ENCODE measurements around the gene TARS1.

TARS1 gene

DNA sequence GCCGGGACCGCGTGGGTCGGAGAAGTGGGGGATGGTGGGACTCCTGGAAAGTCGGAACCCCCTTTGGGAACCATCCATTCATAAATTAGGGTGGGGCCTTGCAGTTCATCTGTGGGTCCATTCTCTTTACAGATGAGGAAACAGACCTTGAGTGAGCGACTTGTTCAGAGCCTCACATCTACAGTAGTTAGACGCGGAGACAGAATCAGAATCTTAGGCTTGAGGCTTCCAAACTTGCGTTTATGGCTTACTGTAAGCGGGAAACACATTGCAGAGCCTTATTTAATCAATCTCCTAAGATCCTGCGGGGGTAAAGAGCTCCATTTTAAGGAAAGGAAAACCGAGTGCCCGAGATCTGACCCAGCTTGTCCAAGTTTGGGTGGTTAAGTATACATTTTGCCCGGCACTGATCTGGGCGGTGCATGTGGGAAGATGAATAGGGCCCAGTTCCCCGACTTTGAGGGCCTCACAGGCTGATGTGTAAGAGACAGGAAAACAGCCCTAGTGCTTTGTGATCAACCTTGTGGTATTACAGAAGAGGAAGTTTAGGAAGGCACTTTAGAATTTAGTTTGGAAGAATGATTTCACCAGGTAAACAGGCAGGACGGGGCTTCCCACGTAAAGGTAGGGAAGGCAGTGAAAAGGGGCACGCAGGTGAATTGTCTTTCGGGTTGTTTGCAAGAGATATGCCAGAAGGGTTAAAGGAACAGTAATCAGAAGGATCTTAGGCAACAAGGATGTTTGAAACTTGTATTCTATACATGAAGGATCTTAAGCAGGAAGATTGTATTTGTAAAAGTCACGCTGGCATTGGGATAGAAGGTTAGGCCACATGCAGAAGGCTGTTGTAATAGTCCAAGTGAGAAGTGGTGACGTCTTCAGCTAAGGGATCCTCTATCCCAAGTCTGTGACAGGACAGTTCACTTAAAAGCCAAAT lies 744 bp downstream of the TARS1 start:
- DNase-seq, result no peak

DNA sequence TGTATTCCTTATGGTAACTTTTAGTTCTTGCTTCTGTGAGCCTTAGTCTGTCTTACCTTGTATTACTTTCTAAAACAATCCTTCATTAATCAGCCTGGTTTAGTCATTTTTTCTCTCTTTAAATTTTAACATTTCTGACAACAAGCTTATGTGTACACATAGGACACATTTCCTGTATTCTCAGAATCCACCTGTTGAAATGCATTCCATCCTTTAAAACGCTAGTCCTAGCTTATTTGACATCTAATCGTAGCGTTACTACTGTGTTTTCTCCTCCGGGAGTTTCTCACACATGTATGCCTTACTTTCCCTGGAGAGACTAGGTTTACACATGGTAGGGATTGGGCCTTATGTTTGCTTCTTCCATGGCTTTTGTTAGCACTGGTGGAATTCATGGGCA lies 3.8 kb downstream of the TARS1 start:
- no peak for DNase-seq

DNA sequence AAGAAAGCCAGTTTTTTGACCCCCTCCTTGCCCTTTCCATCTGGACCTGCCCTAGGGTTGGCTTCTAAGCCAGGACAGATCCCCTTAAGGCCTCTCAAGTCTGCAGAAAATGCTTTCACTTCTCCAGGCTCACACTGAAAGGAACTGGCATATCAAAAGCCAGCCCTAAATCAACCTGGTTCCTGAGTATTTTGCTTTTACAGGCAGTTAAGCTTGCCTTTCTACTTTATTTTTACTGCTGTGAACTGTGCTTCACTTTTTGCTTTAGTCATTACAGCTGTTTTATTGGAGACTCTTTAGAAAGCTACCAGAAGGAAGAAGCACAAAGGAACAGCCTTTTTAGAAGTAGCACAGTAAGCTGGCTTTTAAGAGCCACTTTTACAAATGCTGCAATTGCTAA lies 5.0 kb downstream of the TARS1 start:
- DNase-seq, result no peak

DNA sequence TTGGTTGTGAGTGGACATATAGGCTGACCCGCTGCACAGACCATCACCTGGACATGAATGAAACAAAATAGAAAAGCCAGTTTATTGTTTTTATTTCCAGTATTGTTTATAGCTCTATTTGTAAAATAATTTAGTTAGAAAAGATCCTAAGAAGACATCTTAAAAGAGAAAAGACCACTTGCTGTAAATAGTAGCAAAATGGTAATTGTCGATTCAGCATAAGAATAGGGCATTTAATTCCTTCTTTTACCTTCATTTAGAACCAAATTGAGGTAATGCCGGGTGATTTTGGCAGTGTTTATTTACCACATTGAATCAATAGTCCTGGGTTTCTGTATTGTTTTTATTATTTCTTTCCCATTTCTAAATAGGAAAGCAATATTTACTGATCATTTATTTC lies 7.4 kb downstream of the TARS1 start:
- no peak for DNase-seq

DNA sequence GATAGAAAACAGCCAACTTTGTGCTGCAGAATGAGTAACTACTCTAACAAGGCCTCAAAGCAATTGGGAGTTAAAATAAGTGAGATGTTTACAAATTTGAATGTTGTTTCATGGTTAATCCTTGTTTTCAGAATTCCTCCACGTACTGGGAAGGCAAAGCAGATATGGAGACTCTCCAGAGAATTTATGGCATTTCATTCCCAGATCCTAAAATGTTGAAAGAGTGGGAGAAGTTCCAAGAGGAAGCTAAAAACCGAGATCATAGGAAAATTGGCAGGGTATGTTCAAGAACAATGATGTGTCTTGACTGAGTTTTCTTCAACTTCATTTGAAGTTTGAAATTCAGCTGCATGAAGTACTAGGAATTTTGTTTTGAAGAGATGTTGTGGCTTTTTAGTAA lies 16.4 kb downstream of the TARS1 start:
- no peak for DNase-seq

DNA sequence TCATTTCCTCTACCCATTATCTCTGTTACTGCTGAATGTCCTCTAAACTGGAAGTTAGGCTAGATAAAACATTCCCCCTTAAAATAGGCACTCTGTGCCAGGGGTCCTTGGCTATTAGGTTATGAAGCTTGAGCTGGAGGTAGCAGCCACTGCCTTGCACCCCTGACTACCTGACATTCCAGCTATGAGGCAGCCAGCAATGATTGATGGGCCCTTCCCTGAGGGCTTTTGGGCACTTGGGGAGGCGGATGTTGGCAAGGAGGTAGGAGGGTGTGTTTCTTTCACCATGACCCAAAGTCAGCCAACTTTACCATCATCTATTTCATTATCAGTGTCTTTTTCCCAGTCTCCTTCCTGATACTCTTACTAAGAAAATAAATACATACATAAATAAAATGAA lies 17.1 kb downstream of the TARS1 start:
- no peak for DNase-seq

DNA sequence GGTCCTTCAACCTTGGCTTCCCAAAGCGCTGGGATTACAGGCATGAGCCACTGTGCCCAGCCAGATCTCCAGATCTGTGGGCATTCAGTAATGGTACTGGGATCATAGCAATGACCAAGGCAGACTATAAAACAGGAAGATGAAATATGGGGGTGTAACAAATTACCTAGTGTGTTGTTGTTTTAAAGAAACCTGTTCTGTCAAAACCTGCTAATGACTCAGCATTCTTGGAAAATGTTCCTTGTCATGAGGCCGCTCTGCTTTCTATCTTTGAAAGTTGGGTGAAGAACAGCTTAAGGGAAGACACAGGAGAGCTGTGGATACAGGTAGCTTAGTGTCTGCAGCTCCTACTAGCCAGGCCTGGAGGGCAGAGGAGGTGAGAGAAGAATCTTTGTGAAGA lies 19.4 kb downstream of the TARS1 start:
- no peak for DNase-seq

DNA sequence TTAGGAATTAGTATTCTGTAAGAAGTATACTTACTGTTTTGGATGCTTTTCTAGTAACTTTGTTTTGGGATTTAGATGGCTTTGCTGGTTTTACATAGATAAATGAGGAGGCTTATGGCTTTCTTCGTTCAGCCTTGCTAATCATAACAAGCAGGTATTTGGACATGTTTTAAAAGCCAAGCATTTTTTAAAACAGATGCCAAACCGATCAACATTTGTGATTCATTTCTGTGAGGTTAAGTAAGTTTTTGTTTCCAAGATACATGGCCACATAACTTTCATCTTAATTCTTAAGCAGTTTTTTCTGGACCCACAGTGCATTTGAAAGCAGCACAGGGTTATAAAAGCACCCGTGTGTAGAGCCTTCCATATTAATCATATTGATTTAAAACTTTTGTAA lies 21.7 kb downstream of the TARS1 start:
- no peak for DNase-seq

DNA sequence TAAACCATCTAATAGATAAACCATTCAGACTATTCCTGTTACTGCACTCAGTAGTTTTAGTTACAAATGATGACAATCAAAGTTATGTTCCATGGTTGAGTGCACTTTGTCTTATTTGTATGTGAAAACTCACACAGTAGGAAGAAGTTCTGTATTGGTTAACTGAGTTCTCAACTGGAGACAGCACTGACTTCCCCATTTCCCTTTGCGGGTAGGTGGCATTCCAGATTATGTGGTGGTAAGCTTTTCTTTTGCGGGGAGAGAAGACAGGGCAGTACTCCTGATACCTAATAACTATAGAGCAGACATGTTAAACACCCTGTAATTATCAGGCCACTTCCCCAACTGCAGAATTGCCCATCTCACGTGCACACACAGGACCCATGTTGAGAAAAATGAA lies 24.4 kb downstream of the TARS1 start:
- DNase-seq, result no peak

DNA sequence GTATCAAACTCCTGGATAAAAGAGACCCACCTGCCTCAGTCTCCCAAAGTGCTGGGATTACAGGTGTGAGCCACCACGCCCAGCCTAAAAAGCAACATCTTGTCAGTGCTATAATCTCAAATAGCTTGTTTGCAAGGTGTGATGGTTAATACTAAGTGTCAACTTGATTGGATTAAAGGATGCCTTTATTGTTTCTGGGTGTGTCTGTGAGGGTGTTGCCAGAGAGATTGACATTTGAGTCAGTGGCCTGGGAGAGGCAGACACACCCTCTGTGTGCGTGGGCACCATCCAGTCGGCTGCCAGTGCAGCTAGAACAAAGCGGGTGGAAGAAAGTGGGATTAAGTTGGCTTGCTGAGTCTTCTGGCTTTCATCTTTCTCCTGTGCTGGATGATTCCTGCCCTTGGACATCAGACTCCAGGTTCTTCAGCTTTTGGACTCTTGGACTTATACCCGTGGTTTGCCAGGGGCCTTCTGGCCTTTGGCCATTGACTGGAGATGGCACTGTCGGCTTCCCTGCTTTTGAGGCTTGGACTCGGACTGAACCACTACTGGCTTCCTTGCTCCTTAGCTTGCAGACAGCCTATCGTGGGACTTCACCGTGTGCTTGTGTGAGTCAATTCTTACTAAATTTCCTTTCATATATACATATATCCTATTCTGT lies 28.1 kb downstream of the TARS1 start:
- DNase-seq, result no peak

DNA sequence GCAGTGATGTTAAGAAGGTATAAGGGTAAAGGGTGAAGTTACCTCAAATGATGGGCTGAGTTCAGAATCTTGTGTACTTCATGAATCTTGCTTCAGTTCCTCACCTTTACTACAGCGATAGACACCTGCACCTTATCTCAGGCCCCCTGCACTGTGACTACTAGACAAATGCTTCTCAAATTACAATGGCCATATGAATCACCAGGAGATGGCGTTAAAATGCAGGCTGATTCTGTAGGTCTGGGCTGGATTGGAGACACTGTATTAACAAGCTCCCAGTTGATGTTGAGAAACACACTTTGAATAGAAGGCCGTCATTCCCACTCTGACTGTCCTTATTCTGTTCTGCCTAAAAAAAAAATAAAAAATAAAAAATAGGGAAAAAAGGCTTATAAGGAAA lies 29.8 kb downstream of the TARS1 start:
- no peak for DNase-seq

DNA sequence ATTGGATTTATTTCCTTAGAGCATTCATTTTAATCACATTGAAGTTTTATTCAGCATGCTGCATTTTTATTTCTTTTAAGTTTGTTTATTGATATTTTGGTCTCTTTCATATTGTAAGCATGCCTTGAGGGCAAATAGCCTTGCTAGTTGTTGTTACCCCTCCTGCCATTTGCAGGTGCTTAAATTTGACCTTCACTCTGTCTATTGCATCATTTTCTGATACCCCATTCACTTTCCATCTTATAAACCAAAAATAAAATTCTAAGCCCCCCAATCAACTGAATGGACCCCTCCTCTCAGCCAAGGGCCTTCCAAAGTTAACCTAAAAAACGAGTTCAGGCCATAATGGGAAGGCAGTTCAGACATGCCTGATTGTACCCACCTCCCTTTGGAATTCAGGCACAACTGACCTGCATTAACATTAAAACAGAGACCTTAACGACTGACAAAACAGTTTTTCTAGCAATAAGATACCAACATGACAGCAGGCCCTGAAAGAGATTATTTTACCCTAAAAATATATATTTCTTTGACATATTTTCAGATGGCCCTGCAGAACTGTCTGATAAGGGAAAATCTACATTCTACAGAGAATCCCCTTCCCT lies 32.1 kb downstream of the TARS1 start:
- DNase-seq, result no peak

DNA sequence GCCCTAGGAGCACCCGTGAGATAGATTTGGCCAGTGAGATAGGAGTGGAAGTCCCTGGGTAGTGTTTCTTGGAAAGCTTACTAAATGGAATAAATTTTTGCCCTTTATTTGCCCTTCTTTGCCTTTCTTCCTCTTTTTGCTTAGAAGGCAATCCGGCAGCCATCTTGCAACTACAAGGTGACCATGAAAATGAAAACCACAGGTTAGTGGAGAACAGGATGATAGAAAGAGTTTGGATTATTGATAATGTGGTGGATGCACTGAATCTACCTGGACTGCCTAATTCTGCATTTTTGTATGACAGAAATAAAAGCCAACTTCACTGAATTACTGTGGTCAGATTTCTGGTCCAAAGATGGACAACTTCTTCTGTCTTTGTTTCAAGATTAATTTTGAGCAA lies 33.2 kb downstream of the TARS1 start:
- no peak for DNase-seq

DNA sequence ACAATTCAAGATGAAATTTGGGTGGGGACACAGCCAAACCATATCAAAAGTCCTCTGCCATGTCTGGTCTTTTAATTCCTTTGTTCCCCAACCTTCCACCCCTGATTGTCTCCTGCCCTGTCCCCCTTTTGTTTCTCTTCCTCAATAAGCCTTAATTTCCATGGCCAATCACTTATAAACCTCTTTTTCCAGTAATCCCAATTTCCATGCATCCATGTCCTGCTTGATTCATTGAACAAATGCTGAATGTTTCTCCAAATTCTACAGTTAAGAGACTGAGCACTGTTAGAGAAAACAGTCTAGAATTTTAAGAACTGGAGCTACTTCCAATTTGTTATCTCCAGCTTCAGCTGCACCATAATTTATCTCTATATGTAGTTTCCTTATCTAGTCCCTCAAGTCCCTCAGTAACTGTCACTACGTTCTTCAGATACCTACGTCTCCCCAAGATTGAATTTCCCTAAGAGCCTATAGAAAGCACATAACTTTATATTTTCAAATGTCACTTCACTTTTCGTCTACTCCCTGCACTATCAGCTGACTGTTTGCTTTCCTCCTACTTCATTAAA lies 34.2 kb downstream of the TARS1 start:
- no peak for DNase-seq

DNA sequence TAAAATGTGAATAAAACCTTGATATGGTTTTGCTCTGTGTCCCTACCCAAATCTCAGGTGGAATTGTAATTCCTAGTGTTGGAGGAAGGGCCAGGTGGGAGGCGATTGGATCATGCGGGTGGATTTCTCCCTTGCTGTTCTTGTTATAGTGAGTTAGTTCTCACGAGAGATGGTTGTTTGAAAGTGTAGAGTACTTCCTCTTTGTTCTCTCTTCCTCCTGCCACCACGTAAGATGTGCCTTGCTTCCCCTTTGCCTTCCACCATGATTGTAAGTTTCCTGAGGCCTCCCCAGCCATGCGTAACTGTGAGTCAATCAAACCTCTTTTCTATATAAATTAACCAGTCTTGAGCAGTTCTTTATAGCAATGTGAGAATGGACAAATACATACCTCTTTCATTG lies 34.9 kb downstream of the TARS1 start:
- DNase-seq, result no peak

DNA sequence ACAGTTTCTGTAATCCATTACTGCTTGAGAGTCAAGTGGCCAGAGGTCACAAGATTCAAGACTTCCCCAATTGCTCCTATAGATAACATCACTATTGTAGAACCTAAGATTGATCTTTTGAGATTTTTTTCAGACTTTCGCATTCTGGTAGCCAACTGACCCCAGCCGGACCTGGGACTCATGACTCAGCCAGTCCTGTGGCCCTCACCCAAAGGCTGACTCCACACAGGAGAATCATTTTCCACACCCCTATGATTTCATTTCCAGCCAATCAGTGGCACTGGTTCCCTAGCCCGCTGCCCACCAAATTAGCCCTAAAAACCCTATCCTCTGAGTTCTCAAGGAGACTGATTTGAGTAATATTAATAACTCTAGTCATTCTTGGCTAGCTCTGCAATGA lies 36.2 kb downstream of the TARS1 start:
- DNase-seq, result no peak

DNA sequence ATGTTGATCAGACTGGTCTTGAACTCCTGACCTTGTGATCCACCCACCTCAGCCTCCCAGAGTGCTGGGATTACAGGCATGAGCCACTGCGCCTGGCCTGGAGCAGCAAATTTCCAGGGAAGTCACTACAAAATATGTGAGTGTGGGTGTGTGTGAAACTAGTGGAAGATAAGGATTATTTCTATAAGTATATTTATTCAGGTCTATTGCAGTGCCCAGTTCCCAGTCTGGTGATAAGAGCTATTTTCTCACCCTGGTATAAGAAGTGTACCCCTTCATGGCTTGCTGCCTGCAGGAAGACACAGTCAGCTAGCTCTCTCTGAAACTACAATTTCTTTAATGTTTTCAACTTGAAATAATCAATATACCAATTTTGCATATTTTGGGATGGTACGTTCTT lies 37.1 kb downstream of the TARS1 start:
- DNase-seq, result no peak

DNA sequence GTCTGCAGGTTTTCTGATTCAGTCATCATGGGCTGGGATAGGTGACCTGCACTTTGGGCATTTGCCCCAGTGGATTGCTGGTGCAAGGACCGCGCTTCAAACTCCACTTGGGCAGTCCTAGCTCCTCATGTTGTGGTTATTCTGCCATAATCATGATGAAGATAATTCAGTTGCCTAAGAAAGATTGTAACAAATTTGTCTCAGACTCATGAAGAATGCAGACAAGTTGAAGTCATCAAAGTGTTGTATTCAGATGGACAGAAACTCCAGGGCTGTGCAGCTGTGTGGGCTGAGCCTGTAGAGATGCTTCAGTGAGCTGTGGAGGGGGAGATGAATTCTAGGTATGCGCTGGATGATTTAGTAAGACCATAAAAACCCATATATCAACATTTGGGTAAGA lies 38.5 kb downstream of the TARS1 start:
- DNase-seq, result no peak

DNA sequence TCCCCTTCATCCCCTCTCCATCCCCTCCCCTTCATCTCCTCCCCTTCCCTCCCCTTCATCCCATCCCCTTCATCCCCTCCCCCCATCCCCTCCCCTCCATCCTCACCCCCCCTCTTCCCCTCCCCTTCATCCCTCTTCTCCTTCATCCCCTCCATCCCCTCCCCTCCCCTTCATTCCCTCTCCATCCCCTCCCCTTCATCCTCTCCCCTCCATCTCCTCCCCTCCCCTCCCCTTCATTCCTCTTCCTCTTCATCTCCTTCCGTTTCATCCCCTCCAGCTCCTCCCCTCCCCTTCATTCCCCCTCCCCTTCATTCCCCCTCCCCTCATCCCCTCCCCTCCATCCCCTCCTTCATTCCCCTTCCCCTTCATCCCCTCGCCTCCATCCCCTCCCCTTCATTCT lies 40.1 kb downstream of the TARS1 start:
- no peak for DNase-seq

DNA sequence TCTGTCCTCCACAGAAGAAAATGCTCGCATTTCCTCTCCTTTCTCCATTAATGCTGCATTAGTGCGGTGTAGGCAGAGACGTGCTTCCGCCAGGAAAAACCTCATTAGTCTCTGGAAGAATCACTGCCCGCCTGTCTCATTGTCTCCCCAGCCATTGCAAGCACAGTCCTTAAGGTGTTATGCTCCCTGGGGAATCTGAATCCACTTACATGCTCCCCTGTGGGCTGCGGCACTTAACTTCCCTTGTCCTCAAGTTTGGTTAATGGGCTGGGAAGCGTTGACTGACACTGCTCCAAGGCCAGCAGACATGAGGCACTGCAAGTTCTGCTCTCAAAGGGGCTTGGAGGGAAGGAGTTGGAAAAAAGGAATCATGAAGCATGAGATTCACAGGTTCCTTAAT lies 41.6 kb downstream of the TARS1 start:
- no peak for DNase-seq

DNA sequence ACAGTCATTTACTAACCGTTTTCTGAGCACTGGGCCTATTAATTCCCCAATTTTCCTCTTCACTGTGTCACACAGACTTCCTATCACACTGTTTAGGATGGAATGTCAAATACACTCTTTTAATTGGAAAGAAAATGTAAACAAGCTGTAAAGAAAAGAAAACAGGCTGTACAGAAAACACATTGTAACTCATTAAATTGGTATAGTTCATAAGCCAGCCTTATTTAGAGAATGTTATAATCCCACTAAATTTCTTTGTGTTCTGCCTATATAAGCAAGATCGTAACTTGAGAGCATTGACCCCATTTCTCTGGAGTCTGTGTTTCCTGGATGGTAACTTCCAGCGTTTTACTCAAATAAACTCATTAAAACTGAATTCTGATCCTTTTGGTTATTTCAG lies 46.5 kb downstream of the TARS1 start:
- DNase-seq, result no peak

DNA sequence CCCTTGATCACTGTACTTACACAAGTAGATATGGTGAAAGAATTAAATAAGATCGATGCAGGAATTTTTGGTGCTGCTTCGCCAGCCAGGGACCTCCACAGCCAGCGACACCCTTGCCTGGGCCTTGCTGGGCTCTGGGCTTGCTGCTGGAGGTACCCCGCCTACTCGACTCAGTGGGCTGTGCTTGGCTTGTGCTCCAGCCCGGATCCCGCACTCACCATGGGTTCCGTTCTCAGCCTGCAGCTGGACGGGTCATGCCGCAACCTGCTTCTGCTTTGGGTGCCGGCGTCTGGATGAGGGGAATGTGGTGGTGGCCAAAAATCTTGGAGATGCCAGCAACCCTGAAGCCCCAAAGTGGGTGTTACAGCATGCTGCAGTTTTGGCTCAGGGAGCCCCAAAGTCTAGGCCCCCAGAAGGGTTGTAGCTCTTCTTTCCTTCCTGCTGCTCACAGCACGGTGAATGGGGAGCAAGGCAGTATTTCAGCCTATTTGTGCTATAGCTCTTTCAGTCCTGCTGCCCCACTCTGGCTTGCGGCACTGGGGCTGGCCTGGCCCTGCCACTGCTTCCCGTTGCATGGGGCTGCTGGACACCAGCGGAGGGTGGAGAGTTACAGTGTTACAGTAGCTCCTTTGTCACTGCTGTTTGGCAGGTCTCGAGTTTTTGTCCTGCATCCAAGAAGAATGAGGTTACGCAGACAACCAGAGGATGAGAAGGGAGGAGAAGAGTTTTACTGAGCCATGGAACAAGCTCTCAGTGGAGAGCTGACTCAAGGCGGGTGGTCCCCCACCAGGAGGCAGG lies 48.0 kb downstream of the TARS1 start:
- DNase-seq, result no peak

DNA sequence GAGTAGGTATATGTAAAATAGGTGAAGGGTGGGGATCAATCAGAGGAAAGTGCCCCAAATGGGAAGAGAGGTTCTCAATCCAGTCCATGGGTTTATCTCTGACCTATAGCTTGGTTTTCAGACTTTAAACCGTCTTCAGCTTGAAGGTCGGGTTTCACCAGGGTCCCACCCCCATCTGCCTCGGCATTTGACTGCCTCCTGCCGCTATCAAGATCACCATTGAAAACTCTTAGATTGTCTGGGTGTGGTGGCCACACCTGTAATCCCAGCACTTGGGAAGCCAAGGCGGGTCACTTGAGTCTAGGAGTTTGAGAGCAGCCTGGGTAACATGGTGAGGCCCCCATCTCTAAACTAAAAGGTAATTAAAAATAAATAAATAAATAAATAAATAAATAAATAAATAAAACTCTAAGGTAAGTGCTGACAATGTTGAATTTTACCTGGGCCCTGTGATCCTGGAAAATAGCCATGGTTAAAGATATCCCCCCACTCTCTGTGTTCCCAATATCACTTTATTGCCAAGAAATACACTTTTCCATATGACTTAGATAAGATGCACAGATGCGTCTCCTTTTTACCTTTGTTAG lies 48.8 kb downstream of the TARS1 start:
- DNase-seq, result no peak

All from NCI-H1105 (cell line).